Stimulated activated CD4-positive, alpha-beta T cell treated with anti-CD3 and anti-CD28 coated beads, Interleukin-1b, Interleukin-23, amount 100 ng/mL, for 24 hours (primary cell): ENCODE data around the gene KIAA0586.
"Not testable (repeated sequence)": the region's sequence is repeated elsewhere in the genome, so short reads cannot be mapped to it uniquely, and the experiment has no call there.

Experiments used
- DNase-seq, 4 experiments: peaks; one replicate each; pipeline ENCODE4 v3.0.0-alpha.2; 2020; ENCODE audit warnings: low read depth in 4 of 4, low spot score in 1 of 4

KIAA0586 gene

GRCh38 chr14:58427281-58428117 lies at the start of gene KIAA0586, which contains the start of gene TIMM9:
Gene KIAA0586, plus strand, starts transcription at chr14:58427719. Its CDS starts 546 bp downstream, at chr14:58428265.
Gene TIMM9, minus strand, starts transcription at chr14:58427531. Its CDS starts 15,586 bp downstream, at chr14:58411945.
- DNase-seq = peak; percentile 84 to 93 (median 89)

GRCh38 chr14:58390830-58391229 lies 36.7 kb upstream of the KIAA0586 start:
- no peak for DNase-seq

- DNase-seq = no peak
Measured at GRCh38 chr14:58395562-58395811, 32.0 kb upstream of the KIAA0586 start.

- peak; percentile 31 to 56 (median 47) for DNase-seq
Measured at GRCh38 chr14:58395812-58396788, 31.4 kb upstream of the KIAA0586 start, which contains the start of gene TOMM20L. Gene TOMM20L, plus strand, starts transcription at chr14:58395930. Its CDS starts 28 bp downstream, at chr14:58395958.

GRCh38 chr14:58397156-58397555 lies 30.4 kb upstream of the KIAA0586 start:
- no peak for DNase-seq

GRCh38 chr14:58398495-58398894 lies 29.0 kb upstream of the KIAA0586 start:
- DNase-seq = no peak

- DNase-seq = no peak
Measured at GRCh38 chr14:58398895-58399294, 28.6 kb upstream of the KIAA0586 start.

GRCh38 chr14:58401587-58401986 lies 25.9 kb upstream of the KIAA0586 start:
- no peak for DNase-seq

GRCh38 chr14:58408681-58409215 lies 18.8 kb upstream of the KIAA0586 start:
- no peak for DNase-seq

GRCh38 chr14:58414845-58415244 lies 12.7 kb upstream of the KIAA0586 start:
- no peak for DNase-seq

GRCh38 chr14:58415636-58416547 lies 11.6 kb upstream of the KIAA0586 start:
- DNase-seq = no peak

GRCh38 chr14:58416934-58417333 lies 10.6 kb upstream of the KIAA0586 start:
- DNase-seq = not testable (repeated sequence)

GRCh38 chr14:58426670-58427280 lies 744 bp upstream of the KIAA0586 start:
- peak; percentile 18 to 36 (median 24) for DNase-seq

- no peak for DNase-seq
Measured at GRCh38 chr14:58428118-58428683, 682 bp downstream of the KIAA0586 start.

GRCh38 chr14:58430156-58430555 lies 2.6 kb downstream of the KIAA0586 start:
- DNase-seq = no peak

- no peak for DNase-seq
Measured at GRCh38 chr14:58439476-58439875, 12.0 kb downstream of the KIAA0586 start.

- DNase-seq = no peak
Measured at GRCh38 chr14:58444627-58445026, 17.1 kb downstream of the KIAA0586 start.

GRCh38 chr14:58455593-58456265 lies 28.2 kb downstream of the KIAA0586 start:
- DNase-seq = no peak

GRCh38 chr14:58460772-58461171 lies 33.3 kb downstream of the KIAA0586 start:
- no peak for DNase-seq
